A673 (cell line): Measurements from ENCODE around the gene TEX35. TPM values are rescaled to one million over a fixed set of nuclear protein-coding genes. Genes with fewer than 3 reads are reported as not detected.

ENCODE experiments used
- BruUV-seq: library from RNA; stranded (reverse); fragments of 400-500 nt; replicated peaks from 2 replicates; lab custom pipeline; 2021; lab: Mats Ljungman, UMichigan
- CTCF ChIA-PET: fragments of 300-600 bp; sonication (Branson Sonifier 250); formaldehyde crosslinking; loops from one replicate; lab custom pipeline; 2022; ENCODE audit warnings: antibody characterized with exemption; lab: Charles Lee
- POLR2A ChIA-PET: fragments of 300-600 bp; sonication (Branson Sonifier 250); formaldehyde crosslinking; loops from one replicate; lab custom pipeline; 2022; ENCODE audit warnings: antibody characterized with exemption; ENCODE audit not compliant: low non-redundant PET; lab: Charles Lee
- DNase-seq: peaks from one replicate; pipeline ENCODE4 v3.0.0-alpha.2; 2015; ENCODE audit warnings: low spot score
- H3K27ac ChIP-seq: fragments of 200-600 bp; sonication (generic); 2 replicates; pipeline ENCODE4 v1.5.1; 2016; ENCODE audit warnings: mixed run types, low read depth, mild to moderate bottlenecking, mixed read lengths, antibody characterized with exemption, low read length; ENCODE audit not compliant: poor library complexity, severe bottlenecking
- H3K27me3 ChIP-seq: fragments of 200-600 bp; sonication (generic); replicated peaks from 2 replicates; pipeline ENCODE4 v1.6.1; 2017; ENCODE audit warnings: mixed run types, low read depth, mild to moderate bottlenecking, mixed read lengths, antibody characterized with exemption, low read length; ENCODE audit not compliant: insufficient read depth, poor library complexity
- H3K36me3 ChIP-seq: fragments of 200-600 bp; sonication (generic); 2 replicates; pipeline ENCODE4 v1.6.1; 2016; ENCODE audit warnings: mixed run types, mild to moderate bottlenecking, mixed read lengths, antibody characterized with exemption, low read length; ENCODE audit not compliant: insufficient read depth, poor library complexity, severe bottlenecking
- H3K4me1 ChIP-seq: fragments of 200-600 bp; sonication (generic); 2 replicates; pipeline ENCODE4 v1.6.1; 2017; ENCODE audit warnings: mixed run types, mild to moderate bottlenecking, mixed read lengths, antibody characterized with exemption, low read length; ENCODE audit not compliant: insufficient read depth, poor library complexity, severe bottlenecking
- H3K4me3 ChIP-seq: fragments of 200-600 bp; sonication (generic); 2 replicates; pipeline ENCODE4 v1.5.1; 2016; ENCODE audit warnings: low read depth, mixed run types, mild to moderate bottlenecking, mixed read lengths, low read length; ENCODE audit not compliant: poor library complexity, severe bottlenecking
- H3K9me3 ChIP-seq: fragments of 200-600 bp; sonication (generic); 2 replicates; pipeline ENCODE4 v1.6.1; 2016; ENCODE audit warnings: mixed run types, low read depth, mild to moderate bottlenecking, mixed read lengths, antibody characterized with exemption, low read length; ENCODE audit not compliant: poor library complexity, severe bottlenecking
- EZH2 ChIP-seq: fragments of 200-600 bp; sonication (generic); IDR thresholded peaks from 2 replicates; pipeline ENCODE4 v1.6.1; 2017; ENCODE audit warnings: borderline replicate concordance, low read depth, mild to moderate bottlenecking, mixed read lengths, antibody characterized with exemption, low read length; ENCODE audit not compliant: poor library complexity, severe bottlenecking
- intact Hi-C: fragments of 100-400 bp; cut with micrococcal nuclease; formaldehyde crosslinking; loops from one replicate; pipeline ENCODE4 v1.10.0; 2022; ENCODE audit not compliant: unreplicated experiment
- total RNA-seq: library from RNA; stranded (reverse); gene quantifications from 2 replicates; pipeline ENCODE4 v1.2.3, GENCODE V29; 2021
- TF ChIP-seq, protein P1 (sequence below): fragments of 300-800, 200-600 bp; sonication (generic); conservative IDR thresholded peaks from 2 replicates; pipeline ENCODE4 v1.5.1; 2017; ENCODE audit warnings: low read depth, mild to moderate bottlenecking, antibody characterized with exemption, low read length, moderate library complexity, mixed read lengths

The TEX35 gene
- total RNA-seq, 1 experiment from 2014 or later, result not detected

GRCh38 chr1:178521241-178521640, 8.3 kb downstream of the TEX35 start:
- Histone ChIP-seq H3K4me1 (no peaks in the 10 kb centered on the region), H3K9me3 (no peaks in the 10 kb centered on the region), H3K4me3 (no peak overlapping the region), H3K27ac (no peak overlapping the region), H3K36me3 (no peaks in the 10 kb centered on the region), H3K27me3 (no peaks in the 10 kb centered on the region)
- TF ChIP-seq EZH2, result no peak
- TF ChIP-seq, protein P1, sequence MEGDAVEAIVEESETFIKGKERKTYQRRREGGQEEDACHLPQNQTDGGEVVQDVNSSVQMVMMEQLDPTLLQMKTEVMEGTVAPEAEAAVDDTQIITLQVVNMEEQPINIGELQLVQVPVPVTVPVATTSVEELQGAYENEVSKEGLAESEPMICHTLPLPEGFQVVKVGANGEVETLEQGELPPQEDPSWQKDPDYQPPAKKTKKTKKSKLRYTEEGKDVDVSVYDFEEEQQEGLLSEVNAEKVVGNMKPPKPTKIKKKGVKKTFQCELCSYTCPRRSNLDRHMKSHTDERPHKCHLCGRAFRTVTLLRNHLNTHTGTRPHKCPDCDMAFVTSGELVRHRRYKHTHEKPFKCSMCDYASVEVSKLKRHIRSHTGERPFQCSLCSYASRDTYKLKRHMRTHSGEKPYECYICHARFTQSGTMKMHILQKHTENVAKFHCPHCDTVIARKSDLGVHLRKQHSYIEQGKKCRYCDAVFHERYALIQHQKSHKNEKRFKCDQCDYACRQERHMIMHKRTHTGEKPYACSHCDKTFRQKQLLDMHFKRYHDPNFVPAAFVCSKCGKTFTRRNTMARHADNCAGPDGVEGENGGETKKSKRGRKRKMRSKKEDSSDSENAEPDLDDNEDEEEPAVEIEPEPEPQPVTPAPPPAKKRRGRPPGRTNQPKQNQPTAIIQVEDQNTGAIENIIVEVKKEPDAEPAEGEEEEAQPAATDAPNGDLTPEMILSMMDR, result no peak
- DNase-seq, result no peak
- intact Hi-C loops, result no loop called here
- ChIA-PET POLR2A (no interaction called here), CTCF (no interaction called here)
- no TSS peak for BruUV-seq

DNA sequence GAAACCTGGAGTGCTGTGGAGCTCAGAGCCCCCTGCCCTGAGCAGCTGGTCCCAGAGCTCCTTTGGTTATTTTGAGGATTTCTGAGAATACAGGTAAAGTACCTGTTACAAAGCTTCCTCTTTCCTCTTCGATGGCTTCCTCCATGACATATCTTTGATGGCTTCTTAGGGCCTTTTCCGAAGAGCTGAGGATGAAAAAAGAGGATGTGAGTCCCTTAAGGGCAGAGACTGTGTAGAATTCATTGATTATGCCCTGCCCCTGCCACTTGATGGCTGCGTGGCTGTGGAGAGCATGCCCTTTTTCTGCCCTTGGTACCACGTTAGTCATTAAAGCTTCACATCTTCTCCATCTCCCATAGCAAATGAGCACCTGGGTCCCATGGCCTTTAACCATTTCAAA, 14.2 kb downstream of the TEX35 start:
- ChIA-PET POLR2A (no interaction called here), CTCF (no interaction called here)
- intact Hi-C loops, result loop anchor here (5.0 kb wide), 1 partner anchor 225 kb away; no protein-coding TSS in a partner anchor
- no peak for DNase-seq
- Histone ChIP-seq H3K4me1 (peaks cover 11% of the 10 kb centered on the region), H3K27ac (no peak overlapping the region), H3K27me3 (no peaks in the 10 kb centered on the region), H3K36me3 (no peaks in the 10 kb centered on the region), H3K9me3 (no peaks in the 10 kb centered on the region), H3K4me3 (no peak overlapping the region)
- BruUV-seq, result no TSS peak
- TF ChIP-seq EZH2, result no peak
- TF ChIP-seq, protein P1, result no peak

GRCh38 chr1:178528228-178528952, 15.5 kb downstream of the TEX35 start:
- H3K4me1 ChIP-seq, result peaks cover 11% of the 10 kb centered on the region
- no peaks in the 10 kb centered on the region for H3K9me3 ChIP-seq
- H3K36me3 ChIP-seq, result no peaks in the 10 kb centered on the region
- no TSS peak for BruUV-seq
- intact Hi-C loops, result loop anchor here (5.0 kb wide), 1 partner anchor 226 kb away; no protein-coding TSS in a partner anchor
- no peaks in the 10 kb centered on the region for H3K27me3 ChIP-seq
- CTCF ChIA-PET, result interaction anchor here (0.6 kb wide), 1 partner anchor 27 kb away, joined by 4 read pairs; no protein-coding TSS in a partner anchor
- no peak overlapping the region for H3K4me3 ChIP-seq
- DNase-seq, result peak; percentile 81
- POLR2A ChIA-PET, result interaction anchor here (0.6 kb wide), 1 partner anchor 225 kb away, joined by 3 read pairs; no protein-coding TSS in a partner anchor
- H3K27ac ChIP-seq, result no peak overlapping the region
- no peak for TF ChIP-seq EZH2
- TF ChIP-seq, protein P1, result no peak
